ENCODE data around the gene RGS3.

Gene RGS3

GRCh38 chr9:113634596-113635515, 171.3 kb downstream of the RGS3 start:
- TF ChIP-seq GABPA (IDR thresholded peaks at IDR 0.05; ENCODE audit: low read depth) (no peak), SPI1 (IDR thresholded peaks at IDR 0.05; ENCODE audit: borderline replicate concordance, low read depth) (no peak), CTCF (IDR thresholded peaks at IDR 0.05; ENCODE audit: insufficient read depth, low read length) (no peak), REST (IDR thresholded peaks at IDR 0.05; ENCODE audit: insufficient replicate concordance, low read depth) (no peak), POLR2AphosphoS5 (IDR thresholded peaks at IDR 0.05; ENCODE audit: low read depth) (no peak)
- no peak overlapping the region for H3K27ac ChIP-seq (replicated peaks)
- no peak for DNase-seq (ENCODE audit: low read depth in 1 of 2, low spot score in 1 of 2)
- no peak overlapping the region for H3K4me3 ChIP-seq (replicated peaks; ENCODE audit: insufficient read depth, low read length)
- peaks cover 9% of the 10 kb centered on the region for H3K27me3 ChIP-seq (ENCODE audit: insufficient read depth, poor library complexity, severe bottlenecking)

- H3K27ac ChIP-seq (replicated peaks), result no peak overlapping the region
- H3K27me3 ChIP-seq (ENCODE audit: insufficient read depth, poor library complexity, severe bottlenecking), result peaks cover 9% of the 10 kb centered on the region
- H3K4me3 ChIP-seq (replicated peaks; ENCODE audit: insufficient read depth, low read length), result no peak overlapping the region
- no peak for DNase-seq (ENCODE audit: low read depth in 1 of 2, low spot score in 1 of 2)
- TF ChIP-seq REST (IDR thresholded peaks at IDR 0.05; ENCODE audit: insufficient replicate concordance, low read depth), result no peak
- TF ChIP-seq SPI1 (IDR thresholded peaks at IDR 0.05; ENCODE audit: borderline replicate concordance, low read depth), result no peak
- TF ChIP-seq CTCF (IDR thresholded peaks at IDR 0.05; ENCODE audit: insufficient read depth, low read length), result no peak
- TF ChIP-seq POLR2AphosphoS5 (IDR thresholded peaks at IDR 0.05; ENCODE audit: low read depth), result no peak
- no peak for TF ChIP-seq GABPA (IDR thresholded peaks at IDR 0.05; ENCODE audit: low read depth)
These were observed 172.1 kb downstream of the RGS3 start for GRCh38 chr9:113635586-113635985.

GRCh38 chr9:113636165-113636564, 172.6 kb downstream of the RGS3 start:
- Histone ChIP-seq H3K4me3 (replicated peaks; ENCODE audit: insufficient read depth, low read length) (no peak overlapping the region), H3K27ac (replicated peaks) (no peak overlapping the region), H3K27me3 (ENCODE audit: insufficient read depth, poor library complexity, severe bottlenecking) (peaks cover 9% of the 10 kb centered on the region)
- TF ChIP-seq POLR2AphosphoS5 (IDR thresholded peaks at IDR 0.05; ENCODE audit: low read depth) (no peak), SPI1 (IDR thresholded peaks at IDR 0.05; ENCODE audit: borderline replicate concordance, low read depth) (no peak), REST (IDR thresholded peaks at IDR 0.05; ENCODE audit: insufficient replicate concordance, low read depth) (no peak), CTCF (IDR thresholded peaks at IDR 0.05; ENCODE audit: insufficient read depth, low read length) (no peak), GABPA (IDR thresholded peaks at IDR 0.05; ENCODE audit: low read depth) (no peak)
- no peak for DNase-seq (ENCODE audit: low read depth in 1 of 2, low spot score in 1 of 2)
